Retina (tissue), 1 donor: Measurements from ENCODE around the gene GRB10.

Experiments used
- DNase-seq: peaks from one replicate; pipeline ENCODE4 v3.0.0-alpha.2; 2016

GRB10 gene

GRCh38 chr7:50651271-50651989 lies 131.3 kb downstream of the GRB10 start:
- no peak for DNase-seq

DNA sequence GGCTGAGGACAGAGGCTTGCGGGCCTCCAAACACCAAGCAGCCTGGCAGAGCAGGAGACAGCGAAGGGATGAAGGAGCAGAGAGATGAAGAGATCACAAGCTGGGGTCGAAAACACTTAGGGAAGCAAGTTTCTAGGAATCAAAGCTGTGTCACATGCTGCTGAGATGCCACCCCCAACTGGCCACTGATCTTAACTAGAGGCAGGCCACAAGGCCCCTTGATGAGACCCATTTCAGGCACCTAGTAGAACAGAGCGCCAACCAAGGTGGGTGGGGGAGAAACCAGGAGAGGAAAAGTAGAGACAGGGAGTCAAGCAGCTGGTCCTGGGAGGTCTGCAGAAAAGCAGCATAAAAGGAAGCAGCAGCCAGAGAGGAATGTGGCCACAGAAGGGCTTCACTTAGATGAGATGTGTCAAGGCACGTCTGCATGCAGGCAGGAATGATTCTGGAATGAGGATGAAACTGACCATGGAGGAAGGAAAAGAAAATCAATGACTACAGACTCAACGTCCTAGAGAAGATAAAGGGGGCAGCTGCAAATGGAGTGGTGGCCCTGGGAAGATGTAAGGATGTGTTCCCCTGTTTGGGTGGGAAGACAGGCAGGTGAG lies 132.5 kb downstream of the GRB10 start:
- no peak for DNase-seq

DNA sequence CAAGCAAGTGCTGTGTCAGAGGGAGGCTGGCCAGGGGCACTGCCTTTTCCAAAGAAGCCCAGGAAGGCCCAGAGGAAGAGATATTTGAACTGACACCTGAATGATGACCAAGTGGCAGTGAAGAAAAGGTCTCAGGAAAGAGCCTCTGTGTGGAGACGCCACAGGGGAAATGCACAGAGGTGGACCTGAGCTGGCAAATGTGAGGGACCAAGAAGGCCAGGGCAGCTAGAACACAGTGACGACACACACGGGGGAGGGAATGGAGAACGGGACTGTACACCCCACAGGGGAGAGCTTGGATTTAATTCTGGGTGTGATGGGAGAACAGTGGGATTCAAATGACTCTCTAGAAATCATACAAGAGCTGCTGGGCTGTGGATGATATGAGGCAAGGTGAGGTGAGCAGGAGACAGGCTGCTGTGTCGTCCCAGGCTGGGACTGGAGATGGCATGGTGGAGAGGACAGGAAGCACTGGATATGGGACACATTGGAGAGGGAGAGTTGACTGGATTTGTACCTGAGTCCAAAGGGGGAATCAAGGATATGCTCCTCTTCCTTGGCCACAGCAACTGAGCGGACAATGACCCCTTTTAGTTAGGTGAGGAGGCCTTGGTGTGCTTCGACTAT lies 133.3 kb downstream of the GRB10 start:
- DNase-seq = no peak

GRCh38 chr7:50648570-50649169 lies 134.0 kb downstream of the GRB10 start:
- no peak for DNase-seq

- DNase-seq = no peak
Observed at GRCh38 chr7:50648076-50648475, 134.6 kb downstream of the GRB10 start.

DNA sequence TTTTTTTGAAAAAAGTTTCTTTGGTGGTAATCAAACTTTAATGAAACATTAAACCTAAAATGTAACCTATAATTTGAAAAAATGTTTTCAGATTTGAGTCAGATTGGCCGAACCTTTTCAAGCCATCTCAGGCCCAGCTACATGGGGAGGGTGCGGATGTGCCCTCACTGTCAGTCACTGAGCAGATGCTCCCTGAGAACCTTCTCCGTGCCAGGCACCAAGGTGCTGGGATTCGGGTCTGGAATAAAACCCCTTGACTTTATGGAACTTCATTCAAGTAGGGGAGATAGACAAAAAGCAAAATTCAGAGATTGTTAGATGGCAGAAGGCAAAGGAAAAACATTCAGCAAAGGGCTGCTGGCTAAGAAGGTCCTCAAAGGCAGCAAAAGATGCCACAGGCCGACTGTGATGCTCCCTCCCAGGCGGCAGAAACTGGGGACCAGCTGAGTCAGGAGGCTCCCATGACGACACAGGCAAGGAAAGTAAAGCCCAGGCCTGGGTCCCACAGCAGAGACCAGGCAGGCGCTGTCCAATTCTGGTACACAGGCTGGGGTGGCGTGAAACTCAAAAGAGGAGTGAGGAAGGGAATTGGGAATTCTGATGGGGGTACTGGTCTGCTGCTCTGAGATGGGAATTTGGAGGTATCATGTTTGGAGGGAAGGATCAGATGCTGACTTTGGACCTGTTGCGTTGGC lies 135.3 kb downstream of the GRB10 start:
- no peak for DNase-seq

DNA sequence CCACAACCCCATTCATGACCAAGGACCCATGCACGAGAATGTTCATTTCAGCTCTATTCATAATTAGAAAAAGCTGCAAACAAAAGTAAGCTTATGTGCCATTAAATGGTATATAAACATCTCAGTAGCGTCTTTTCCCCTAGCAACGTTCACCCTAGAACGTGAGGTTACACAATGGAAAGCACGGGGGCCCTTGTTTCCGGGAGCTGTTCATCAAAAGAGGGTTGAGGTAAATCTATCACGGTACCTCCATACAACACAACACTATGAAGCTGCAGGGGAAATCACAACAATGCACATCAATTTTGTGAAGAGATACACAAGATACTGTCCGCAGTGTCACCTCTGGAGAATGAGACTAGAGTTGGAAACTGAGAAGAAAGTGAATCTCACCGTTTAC lies 136.6 kb downstream of the GRB10 start:
- no peak for DNase-seq

DNA sequence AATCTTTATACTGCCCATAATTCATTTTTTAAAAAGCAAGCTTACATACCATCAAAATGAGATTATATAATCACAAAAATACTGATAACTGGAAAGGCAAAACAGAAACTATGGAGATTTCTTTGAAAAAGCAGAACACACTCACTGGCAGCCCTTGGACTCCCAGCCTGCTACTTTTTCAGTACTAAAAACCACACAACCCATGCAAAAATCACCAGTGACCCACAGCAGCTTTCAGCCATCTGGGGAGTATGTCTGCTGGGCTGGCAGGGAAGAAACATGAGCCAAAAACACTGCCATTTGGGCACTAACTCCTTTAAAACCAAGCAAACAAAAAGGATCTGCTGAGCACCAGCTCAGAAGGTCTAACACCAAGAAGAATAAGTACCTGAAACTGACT lies 137.5 kb downstream of the GRB10 start:
- DNase-seq = no peak

GRCh38 chr7:50644586-50644985 lies 138.1 kb downstream of the GRB10 start:
- DNase-seq = no peak

DNA sequence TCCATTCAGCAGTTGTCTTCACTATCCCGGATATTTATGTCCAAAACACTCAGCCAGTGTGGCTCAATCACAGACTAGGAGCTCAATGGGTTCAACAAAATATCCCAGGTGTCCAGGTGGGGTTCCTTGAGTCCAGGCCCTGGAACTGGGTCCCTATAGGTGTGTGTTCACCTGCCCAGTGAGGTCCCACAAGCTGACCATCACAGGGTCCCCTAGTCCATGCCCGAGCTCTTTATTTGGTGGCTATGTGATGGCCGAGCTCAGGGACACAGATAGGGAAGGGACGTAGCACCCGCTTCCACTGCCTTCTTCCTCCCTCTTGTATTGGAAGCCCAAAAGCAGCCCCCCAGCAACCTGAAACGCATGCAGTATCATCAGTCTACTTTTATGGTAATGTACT lies 138.6 kb downstream of the GRB10 start:
- no peak for DNase-seq

DNA sequence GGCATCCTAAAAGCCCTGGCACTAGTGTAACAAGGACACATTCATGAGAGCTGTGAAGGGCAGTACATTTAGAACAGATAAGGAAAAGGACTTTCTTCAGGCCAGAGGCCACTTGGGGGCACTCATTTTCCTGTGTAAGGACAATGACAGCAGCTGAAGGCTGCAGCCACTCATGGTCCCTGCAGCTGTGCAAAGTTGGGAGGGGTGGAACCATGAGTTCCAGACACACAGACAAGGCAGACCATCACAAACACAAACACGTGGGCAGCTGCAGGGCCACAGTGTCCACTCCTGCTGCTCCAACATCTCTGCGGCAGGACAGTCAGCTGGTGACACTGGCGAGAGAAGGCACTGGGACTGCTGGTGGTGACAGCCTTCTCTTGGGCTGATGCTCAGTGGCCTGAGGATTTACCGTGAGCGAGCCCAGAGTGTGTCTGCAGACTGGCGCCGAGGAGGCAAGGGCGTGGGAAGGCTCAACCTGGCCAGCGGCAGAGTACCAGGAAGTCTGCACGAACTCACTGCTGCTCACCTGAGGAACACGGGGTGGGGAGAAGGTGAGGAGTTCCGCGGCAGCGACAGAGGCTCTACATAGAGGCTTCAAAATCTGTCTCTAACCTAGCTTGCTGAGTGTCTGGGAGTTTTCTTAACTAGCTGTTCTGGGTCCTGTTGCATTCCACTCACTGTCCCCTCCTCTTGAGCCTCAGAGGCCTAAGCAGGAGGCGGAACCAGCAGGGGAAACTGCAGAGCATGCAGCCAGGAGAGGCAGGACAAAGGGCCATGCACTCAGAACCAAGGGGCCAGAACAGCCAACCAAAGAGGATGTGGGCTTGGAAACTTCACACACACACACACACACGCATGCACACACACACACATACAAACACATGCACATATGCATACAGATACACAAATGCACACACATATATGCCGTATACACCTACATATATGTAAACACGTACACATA lies 141.0 kb downstream of the GRB10 start:
- no peak for DNase-seq

DNA sequence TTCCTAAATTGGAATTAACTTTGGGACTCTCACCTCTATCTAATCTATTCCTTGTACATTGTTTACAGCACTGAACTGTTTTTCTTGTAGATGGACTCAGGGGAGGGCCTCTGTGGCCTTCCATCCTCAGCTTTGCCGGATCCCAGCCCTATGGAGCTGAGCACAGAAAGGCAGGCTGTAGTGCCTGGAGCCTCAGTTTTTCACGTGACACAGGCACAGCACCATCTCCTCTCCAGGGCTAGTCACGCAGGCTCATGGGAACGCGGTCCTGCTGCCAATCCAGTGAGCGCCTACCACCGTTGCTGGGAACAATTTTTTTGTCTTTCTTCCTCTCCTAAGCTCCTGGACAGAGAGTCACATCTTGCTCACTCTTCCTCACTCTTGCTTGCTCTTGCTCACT lies 141.9 kb downstream of the GRB10 start:
- DNase-seq = no peak

- DNase-seq = no peak
Observed at GRCh38 chr7:50640256-50640655, 142.4 kb downstream of the GRB10 start.

GRCh38 chr7:50637725-50638643 lies 144.7 kb downstream of the GRB10 start:
- no peak for DNase-seq

DNA sequence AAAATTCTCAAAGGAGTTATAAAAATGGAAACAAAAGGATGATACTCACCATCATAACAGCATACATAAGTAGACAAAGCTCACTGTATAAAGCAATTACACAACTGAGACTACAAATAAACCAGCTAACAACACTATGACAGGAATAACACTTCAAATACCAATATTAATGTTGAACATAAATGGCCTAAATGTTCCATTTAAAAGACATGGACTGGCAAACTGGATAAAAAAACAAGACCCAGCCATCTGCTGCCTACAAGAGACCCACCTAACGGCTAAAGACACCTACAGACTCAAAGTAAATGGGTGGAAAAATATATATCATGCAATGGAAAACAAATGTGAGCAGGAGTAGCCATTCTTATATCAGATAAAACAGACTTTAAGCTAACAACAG lies 148.3 kb downstream of the GRB10 start:
- no peak for DNase-seq

DNA sequence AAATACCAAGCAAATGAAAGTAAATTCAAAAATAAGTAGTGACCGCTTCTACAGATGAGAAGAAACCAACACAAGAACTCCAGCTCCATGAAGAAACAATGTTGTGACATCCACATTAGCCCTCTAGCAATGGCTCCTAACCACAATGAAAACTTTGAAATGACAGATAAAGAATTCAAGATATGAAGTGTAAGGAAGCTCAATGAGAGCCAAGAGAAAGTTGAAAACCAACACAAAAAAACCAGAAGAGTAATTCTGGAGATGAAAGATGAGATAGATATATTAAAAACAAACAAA lies 149.3 kb downstream of the GRB10 start:
- no peak for DNase-seq

GRCh38 chr7:50632561-50633413 lies 149.9 kb downstream of the GRB10 start:
- DNase-seq = no peak

DNA sequence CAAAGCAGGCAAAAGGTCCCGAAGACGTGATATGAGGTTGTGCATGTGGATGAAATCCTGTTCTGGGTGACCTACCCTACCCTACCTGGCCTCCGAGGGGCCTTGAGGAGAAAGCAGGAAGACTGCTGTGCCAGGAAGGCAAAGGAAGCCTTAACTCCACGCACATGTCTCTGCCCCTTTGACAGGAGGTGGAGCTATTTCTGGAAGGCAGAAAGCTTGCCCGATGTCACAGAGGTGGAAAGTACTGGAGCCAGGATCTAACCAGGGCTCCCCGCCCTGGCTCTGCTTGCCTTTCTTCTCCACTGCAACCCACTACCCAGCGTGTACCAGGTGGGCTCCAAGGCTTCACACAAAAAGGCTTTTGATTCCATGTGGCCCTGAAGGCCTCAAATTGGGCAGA lies 151.1 kb downstream of the GRB10 start:
- no peak for DNase-seq

DNA sequence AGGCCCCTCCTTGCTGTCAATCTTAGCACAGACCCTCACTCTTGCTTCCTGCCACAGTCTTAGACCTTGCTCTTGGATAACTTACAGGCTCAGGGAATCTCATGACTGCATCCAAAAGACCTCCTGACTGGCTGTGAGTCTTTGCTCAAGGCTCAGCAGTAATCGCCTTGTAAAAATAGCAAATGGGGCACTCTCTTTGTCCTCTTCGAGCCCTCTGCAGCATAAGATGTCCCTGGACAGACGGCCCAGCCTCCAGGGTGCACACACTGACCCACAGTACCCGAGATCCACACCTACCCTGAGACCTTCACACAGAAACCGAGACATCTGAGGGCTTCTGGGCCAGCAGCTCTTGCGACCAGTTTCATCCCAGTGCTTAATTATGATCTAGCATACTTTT lies 151.6 kb downstream of the GRB10 start:
- DNase-seq = no peak

DNA sequence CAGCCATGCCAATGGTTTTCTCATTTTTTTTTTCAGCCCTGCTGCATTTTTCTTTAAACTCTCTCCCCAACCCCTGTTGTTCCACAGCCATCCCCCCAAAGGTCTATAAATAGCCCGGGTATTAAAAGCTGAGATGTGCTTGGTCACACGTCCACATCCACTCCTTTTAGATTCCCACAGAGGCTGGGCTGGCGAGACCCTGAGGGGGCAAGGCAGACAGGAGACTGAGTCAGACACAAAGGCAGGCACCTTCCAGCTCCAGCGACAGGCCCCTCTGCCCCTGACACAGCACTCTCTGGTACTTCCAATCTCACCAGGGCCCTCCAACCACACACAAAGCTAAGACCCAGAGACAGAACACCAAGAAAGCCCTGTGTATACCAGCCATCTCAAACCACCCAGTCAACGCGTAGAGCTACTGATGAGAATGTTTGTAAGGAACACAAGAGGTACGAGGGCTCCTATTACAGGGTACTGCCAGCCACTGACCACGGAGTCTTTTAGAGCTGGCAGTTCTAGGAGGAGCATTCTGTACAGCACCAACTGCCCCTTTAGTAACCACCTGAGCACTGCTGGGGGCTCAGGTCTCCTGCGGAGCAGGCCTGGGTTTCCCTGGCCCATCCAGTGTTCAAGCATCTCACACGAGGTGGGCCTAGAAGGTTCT lies 153.3 kb downstream of the GRB10 start:
- DNase-seq = no peak
